Esophagus squamous epithelium (tissue), 4 donors: ENCODE results near the gene CSTPP1.

ENCODE experiments used
- POLR2A ChIP-seq, 4 donors: fragments of 450-650 bp; IDR thresholded peaks; one replicate each; pipeline ENCODE4 v1.6.1; 2017; ENCODE audit warnings: antibody characterized with exemption in 4 of 4, mild to moderate bottlenecking in 4 of 4, moderate library complexity in 3 of 4
- TF ChIP-seq, protein P1 (sequence below), 6 experiments: fragments of 450-650 bp in 4 of 6; fragments of 200-600 bp in 2 of 6; sonication (generic) in 2 of 6; IDR thresholded peaks; one replicate each; pipeline ENCODE4 v1.5.1; 2016 to 2019; ENCODE audit warnings: antibody characterized with exemption in 6 of 6, mild to moderate bottlenecking in 4 of 6, moderate library complexity in 4 of 6

DNA sequence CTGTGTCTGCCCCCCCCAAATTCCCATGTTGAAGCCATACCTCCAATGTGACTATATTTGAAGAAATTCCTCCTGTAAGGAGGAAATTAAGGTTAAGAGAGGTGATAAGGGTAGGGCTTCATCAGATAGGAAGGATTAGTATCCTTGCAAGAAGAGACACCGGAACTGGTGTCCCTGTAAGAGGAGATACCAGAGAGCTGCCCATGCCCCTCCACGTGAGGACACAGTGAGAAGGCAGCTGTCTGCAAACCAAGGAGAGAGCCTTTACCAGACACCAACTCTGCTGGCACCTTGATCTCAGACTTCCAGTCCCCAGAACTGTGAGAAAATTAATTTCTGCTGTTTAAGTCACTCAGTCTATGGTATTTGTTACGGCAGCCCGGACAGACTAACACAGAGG lies 130.8 kb downstream of the CSTPP1 start:
- TF ChIP-seq, protein P1, sequence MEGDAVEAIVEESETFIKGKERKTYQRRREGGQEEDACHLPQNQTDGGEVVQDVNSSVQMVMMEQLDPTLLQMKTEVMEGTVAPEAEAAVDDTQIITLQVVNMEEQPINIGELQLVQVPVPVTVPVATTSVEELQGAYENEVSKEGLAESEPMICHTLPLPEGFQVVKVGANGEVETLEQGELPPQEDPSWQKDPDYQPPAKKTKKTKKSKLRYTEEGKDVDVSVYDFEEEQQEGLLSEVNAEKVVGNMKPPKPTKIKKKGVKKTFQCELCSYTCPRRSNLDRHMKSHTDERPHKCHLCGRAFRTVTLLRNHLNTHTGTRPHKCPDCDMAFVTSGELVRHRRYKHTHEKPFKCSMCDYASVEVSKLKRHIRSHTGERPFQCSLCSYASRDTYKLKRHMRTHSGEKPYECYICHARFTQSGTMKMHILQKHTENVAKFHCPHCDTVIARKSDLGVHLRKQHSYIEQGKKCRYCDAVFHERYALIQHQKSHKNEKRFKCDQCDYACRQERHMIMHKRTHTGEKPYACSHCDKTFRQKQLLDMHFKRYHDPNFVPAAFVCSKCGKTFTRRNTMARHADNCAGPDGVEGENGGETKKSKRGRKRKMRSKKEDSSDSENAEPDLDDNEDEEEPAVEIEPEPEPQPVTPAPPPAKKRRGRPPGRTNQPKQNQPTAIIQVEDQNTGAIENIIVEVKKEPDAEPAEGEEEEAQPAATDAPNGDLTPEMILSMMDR (IDR thresholded peaks at IDR 0.05): no peak
- no peak for TF ChIP-seq POLR2A (IDR thresholded peaks at IDR 0.05)
